UCSD-AML1 (cell line): ENCODE data around the gene DCAF11.
A peak's percentile ranks its signal among the peaks of the same experiment; 100 is the strongest.

Source experiments
- DNase-seq: peaks from one replicate; lab custom pipeline; 2025; ENCODE audit not compliant: unreplicated experiment; lab: John Stamatoyannopoulos, UW

DCAF11 gene

DNA sequence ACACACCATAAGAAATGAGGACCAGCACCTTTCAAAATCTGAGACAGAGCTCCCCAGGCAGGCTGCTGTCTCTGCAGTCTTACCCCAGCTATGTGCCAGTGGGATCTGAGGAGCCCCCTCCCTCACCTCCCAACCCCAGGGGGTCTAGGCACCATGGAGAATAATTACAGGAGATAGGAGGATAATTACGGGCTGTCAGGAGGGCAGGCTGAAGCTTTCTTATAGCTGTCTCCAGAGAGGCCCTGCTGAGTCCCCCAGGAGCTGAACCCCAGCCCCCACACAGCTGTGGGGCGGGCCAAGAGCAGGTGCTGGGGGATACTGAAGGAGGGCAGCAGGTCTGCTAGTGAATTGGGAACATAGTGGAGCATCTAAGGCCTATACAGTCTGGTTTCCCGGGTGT, 36.4 kb upstream of the DCAF11 start:
- DNase-seq = no peak

DNA sequence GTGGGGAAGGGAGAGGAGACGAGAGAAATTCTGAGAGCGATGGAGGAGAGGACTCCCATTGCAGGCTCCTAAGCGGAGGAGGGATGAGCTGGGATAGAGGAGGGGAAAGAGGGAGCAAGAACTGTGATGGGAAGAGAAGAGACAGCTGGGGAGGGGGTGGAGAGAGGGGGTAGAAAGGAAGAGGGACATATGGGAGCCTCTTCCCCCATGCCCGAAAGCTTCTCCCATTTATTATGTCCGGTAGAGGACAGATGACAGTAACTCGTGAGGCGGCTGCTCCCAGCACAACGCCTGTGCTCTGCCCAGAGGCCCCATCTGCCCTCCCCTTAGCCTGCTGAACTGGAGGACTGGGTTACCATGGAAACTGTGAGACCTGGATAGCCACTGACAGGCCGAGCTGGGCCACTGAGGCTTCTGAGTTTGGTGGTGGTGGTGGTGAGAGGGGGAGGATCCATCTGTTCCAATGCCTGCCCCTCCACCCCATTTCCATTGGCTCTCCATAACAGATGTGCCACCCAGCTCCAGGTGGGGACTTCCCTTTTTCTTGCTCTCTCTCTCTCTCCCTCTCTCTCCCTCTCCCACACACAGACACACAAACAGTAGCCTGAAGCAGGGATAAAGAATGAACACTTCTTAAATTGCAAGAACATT, 35.0 kb upstream of the DCAF11 start:
- peak; percentile 15 for DNase-seq

DNA sequence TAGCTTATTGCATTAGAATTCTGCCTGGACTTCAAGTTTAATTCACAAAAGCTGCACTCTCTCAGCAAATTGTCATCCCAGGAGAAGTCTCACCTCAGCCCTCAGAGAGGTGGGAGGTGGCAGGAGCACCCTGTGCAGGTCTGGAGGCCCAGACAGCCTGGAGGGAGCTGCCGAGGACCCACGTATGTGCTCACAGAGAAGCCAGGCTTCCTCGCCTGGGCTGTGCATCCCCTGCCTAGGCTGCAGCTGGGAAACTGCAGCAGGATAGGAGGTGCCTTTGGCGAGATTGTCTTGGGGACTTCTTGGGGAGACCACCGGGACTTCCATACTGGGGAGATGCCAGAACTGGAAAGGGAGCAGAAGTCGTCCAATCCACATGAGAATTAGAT, 34.4 kb upstream of the DCAF11 start:
- no peak for DNase-seq

- peak; percentile 48 for DNase-seq
Measured at GRCh38 chr14:24080888-24081738, 33.5 kb upstream of the DCAF11 start.

DNA sequence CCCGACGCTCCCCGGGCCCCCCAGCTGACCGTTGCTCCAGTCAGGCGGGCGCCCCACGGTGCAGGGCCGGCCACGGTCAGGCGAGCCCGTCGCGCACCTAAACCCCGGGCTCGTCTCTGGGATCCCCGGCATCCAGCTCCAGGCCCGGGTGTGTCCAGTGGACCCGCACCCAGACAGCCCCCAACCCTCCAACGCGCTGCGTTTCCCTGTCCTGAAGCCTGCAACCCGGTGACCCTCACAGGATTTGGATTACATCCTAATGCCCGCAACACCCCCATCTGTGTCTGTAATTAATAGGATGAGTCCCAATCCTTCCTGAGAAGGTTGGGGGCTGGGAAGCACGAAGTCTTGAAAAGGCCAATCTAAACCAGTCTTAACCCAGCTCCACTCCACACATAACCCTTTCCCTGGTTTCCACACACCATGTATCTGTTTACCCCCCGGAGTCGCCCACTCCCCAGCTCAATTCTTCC, 32.8 kb upstream of the DCAF11 start:
- no peak for DNase-seq

- DNase-seq = no peak
Measured at GRCh38 chr14:24082411-24083080, 32.0 kb upstream of the DCAF11 start.

- no peak for DNase-seq
Measured at GRCh38 chr14:24083462-24083861, 31.1 kb upstream of the DCAF11 start.

- DNase-seq = no peak
Measured at GRCh38 chr14:24084440-24084839, 30.1 kb upstream of the DCAF11 start.

GRCh38 chr14:24085215-24085614, 29.4 kb upstream of the DCAF11 start:
- DNase-seq = no peak

GRCh38 chr14:24086193-24086955, 28.2 kb upstream of the DCAF11 start:
- DNase-seq = no peak

- DNase-seq = no peak
Measured at GRCh38 chr14:24087004-24087403, 27.6 kb upstream of the DCAF11 start.

- DNase-seq = no peak
Measured at GRCh38 chr14:24088095-24088494, 26.5 kb upstream of the DCAF11 start.

DNA sequence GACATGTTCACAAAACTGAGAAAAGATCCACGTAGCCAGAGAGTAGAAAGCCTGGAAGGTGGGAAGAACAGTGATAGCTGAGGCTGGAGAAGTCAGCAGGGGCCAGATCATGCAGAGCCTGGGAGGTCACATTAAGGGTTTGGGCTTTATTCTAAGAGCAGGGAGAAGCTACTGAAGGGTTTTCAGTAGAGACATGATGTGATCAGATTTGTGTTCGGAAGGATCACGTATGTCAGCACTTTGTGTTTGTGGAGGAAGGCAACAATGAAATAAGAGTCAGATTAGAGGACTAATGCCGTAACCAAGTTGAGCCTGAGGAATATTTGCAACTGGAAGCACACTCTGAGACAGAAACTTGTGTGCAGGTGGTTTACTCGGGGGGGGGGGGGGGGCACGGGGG, 24.7 kb upstream of the DCAF11 start:
- DNase-seq = no peak

DNA sequence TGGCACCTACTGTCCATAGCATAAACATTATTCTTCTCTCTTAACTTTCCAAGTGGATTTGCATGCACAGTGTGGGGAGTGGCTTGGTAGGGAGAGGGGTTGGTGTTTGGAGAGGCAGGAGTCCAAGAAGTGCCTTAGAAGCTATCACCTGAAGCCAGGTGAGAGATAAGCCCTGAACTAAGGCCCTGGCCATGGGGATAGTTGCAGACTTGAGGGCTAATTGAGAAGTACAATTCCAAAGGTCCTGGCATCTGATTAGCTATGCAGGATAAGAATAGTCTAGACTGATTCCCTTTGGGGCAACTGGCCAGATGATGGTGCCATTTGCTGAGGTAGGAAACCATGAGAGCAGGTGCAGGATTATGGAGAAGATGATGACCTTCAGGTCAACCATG, 22.5 kb upstream of the DCAF11 start:
- no peak for DNase-seq

DNA sequence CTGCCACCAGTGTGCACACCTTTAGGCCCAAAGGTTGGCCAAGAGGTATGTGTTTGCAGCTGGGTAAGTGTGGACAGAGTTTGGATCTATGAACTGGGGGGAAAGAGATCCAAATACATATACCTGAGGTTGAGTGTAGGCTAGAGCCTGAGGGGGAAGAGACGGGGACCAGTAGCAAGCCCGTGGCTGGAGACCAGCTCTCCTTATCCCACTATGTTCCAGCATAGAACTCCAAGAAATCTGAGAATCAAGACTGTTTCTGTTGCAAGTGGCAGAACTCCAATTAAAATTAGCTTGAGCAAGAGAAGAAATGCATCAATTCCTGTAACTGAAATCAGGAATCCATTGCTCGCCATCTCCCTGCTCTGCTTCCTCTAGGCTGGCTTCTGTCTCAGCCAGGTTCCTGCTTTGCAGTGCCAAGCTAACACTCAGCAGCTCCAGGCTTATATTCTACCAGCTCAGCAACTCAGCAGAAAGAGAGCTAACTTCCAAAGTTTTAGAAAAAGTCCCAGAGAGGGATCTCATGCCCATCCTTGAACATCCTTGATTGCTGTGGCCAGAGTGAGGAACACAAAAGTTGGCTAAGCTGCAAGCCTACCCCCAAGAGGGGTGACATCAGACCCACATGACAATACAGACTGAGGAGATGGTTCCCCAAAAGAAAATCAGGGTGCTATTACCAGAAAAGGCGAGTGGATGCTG, 21.9 kb upstream of the DCAF11 start:
- DNase-seq = no peak

DNA sequence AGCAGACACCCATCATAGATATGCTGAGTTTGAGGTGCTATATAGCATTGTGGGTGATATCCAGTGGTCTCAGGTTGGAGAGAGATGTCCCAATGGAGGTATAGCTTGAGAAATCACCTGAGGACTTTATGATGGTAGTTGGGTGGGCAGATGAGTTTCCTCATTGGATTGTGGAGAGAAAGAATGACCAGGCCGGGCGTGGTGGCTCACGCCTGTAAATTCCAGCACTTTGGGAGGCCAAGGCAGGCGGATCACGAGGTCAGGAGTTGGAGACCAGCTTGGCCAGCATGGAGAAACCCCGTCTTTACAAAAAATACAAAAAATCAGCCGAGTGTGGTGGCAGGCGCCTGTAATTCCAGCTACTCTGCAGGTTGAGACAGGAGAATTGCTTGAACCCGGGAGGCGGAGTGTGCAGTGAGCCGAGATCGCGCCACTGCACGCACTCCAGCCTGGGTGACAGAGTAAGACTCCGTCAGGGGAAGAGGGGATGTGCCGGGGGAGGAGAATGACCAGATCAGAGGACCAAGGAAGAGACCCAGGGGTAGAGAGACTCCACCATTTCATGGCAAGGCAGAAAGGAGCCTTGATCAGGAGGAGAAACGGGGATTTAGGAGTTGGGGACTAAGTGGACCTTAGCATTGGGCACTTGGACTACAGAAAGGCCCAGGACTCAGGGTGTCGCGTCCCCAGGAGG, 21.2 kb upstream of the DCAF11 start:
- DNase-seq = no peak

DNA sequence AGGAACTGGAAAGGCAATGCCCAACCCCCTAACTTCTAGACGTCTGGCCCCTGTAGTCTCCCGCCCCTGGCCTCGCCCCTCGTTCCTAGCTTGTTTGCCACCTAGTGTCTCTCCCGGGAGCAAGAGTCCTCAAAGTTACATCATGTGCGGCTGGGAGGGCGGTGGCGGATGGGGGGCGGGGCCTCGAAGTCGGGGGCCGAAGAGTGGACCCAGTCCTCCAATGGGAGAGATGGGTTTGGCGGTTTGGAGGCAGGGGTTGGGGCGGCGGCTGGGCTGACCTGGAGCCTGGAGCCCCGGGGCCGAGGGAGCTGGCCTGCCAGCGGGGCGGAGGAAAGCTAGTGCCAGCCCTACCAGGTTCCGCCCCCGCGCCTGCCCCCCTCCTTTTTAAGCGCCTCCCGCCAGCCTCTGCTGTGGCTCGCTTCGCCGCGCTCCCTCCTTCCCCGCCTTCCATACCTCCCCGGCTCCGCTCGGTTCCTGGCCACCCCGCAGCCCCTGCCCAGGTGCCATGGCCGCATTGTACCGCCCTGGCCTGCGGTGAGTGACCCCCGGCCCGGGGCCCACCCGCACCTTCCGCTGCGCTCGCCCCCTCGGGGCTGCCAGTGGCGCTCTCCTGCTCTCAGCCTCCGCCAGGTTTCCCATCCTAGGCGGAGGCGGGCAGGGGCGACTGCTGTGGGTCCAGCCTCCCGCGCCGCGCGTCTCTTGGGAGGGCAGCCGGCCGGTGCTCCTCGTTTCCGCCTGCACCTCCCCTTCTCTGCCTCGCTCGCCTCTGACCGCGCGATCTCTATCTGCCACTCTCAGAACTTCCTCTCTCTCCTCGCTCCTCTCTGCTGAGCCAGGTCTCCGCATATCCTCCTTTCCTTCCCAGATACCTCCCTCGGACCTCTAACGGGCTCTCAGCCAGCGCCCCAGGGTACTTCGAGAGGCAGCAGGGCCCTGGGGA, 20.4 kb upstream of the DCAF11 start, which contains the start of gene PCK2:
Gene PCK2, plus strand, starts transcription at position 411 of the 940 bp plus-strand sequence. Its CDS starts 95 bp downstream, at position 506.
- DNase-seq = peak; percentile 98

GRCh38 chr14:24094841-24095270, 19.7 kb upstream of the DCAF11 start:
- DNase-seq = peak; percentile 57
